A673 (cell line): ENCODE measurements around the gene SCG3. TPM values are rescaled to one million over a fixed set of nuclear protein-coding genes. Genes with fewer than 3 reads are reported as not detected.
"Not testable (repeated sequence)": the region's sequence is repeated elsewhere in the genome, so short reads cannot be mapped to it uniquely, and the experiment has no call there.

Source experiments
- BruUV-seq: library from RNA; stranded (reverse); fragments of 400-500 nt; replicated peaks from 2 replicates; lab custom pipeline; 2021; lab: Mats Ljungman, UMichigan
- CTCF ChIA-PET: fragments of 300-600 bp; sonication (Branson Sonifier 250); formaldehyde crosslinking; loops from one replicate; lab custom pipeline; 2022; ENCODE audit warnings: antibody characterized with exemption; lab: Charles Lee
- POLR2A ChIA-PET: fragments of 300-600 bp; sonication (Branson Sonifier 250); formaldehyde crosslinking; loops from one replicate; lab custom pipeline; 2022; ENCODE audit warnings: antibody characterized with exemption; ENCODE audit not compliant: low non-redundant PET; lab: Charles Lee
- DNase-seq: peaks from one replicate; pipeline ENCODE4 v3.0.0-alpha.2; 2015; ENCODE audit warnings: low spot score
- H3K27ac ChIP-seq: fragments of 200-600 bp; sonication (generic); 2 replicates; pipeline ENCODE4 v1.5.1; 2016; ENCODE audit warnings: mixed run types, low read depth, mild to moderate bottlenecking, mixed read lengths, antibody characterized with exemption, low read length; ENCODE audit not compliant: poor library complexity, severe bottlenecking
- H3K27me3 ChIP-seq: fragments of 200-600 bp; sonication (generic); replicated peaks from 2 replicates; pipeline ENCODE4 v1.6.1; 2017; ENCODE audit warnings: mixed run types, low read depth, mild to moderate bottlenecking, mixed read lengths, antibody characterized with exemption, low read length; ENCODE audit not compliant: insufficient read depth, poor library complexity
- H3K36me3 ChIP-seq: fragments of 200-600 bp; sonication (generic); 2 replicates; pipeline ENCODE4 v1.6.1; 2016; ENCODE audit warnings: mixed run types, mild to moderate bottlenecking, mixed read lengths, antibody characterized with exemption, low read length; ENCODE audit not compliant: insufficient read depth, poor library complexity, severe bottlenecking
- H3K4me1 ChIP-seq: fragments of 200-600 bp; sonication (generic); 2 replicates; pipeline ENCODE4 v1.6.1; 2017; ENCODE audit warnings: mixed run types, mild to moderate bottlenecking, mixed read lengths, antibody characterized with exemption, low read length; ENCODE audit not compliant: insufficient read depth, poor library complexity, severe bottlenecking
- H3K4me3 ChIP-seq: fragments of 200-600 bp; sonication (generic); 2 replicates; pipeline ENCODE4 v1.5.1; 2016; ENCODE audit warnings: low read depth, mixed run types, mild to moderate bottlenecking, mixed read lengths, low read length; ENCODE audit not compliant: poor library complexity, severe bottlenecking
- H3K9me3 ChIP-seq: fragments of 200-600 bp; sonication (generic); 2 replicates; pipeline ENCODE4 v1.6.1; 2016; ENCODE audit warnings: mixed run types, low read depth, mild to moderate bottlenecking, mixed read lengths, antibody characterized with exemption, low read length; ENCODE audit not compliant: poor library complexity, severe bottlenecking
- CTCF ChIP-seq: fragments of 300-800, 200-600 bp; sonication (generic); conservative IDR thresholded peaks from 2 replicates; pipeline ENCODE4 v1.5.1; 2017; ENCODE audit warnings: low read depth, mild to moderate bottlenecking, antibody characterized with exemption, low read length, moderate library complexity, mixed read lengths
- EZH2 ChIP-seq: fragments of 200-600 bp; sonication (generic); IDR thresholded peaks from 2 replicates; pipeline ENCODE4 v1.6.1; 2017; ENCODE audit warnings: borderline replicate concordance, low read depth, mild to moderate bottlenecking, mixed read lengths, antibody characterized with exemption, low read length; ENCODE audit not compliant: poor library complexity, severe bottlenecking
- intact Hi-C: fragments of 100-400 bp; cut with micrococcal nuclease; formaldehyde crosslinking; loops from one replicate; pipeline ENCODE4 v1.10.0; 2022; ENCODE audit not compliant: unreplicated experiment
- total RNA-seq: library from RNA; stranded (reverse); gene quantifications from 2 replicates; pipeline ENCODE4 v1.2.3, GENCODE V29; 2021

Gene SCG3
- total RNA-seq, 1 experiment from 2014 or later = 0.21 TPM

DNA sequence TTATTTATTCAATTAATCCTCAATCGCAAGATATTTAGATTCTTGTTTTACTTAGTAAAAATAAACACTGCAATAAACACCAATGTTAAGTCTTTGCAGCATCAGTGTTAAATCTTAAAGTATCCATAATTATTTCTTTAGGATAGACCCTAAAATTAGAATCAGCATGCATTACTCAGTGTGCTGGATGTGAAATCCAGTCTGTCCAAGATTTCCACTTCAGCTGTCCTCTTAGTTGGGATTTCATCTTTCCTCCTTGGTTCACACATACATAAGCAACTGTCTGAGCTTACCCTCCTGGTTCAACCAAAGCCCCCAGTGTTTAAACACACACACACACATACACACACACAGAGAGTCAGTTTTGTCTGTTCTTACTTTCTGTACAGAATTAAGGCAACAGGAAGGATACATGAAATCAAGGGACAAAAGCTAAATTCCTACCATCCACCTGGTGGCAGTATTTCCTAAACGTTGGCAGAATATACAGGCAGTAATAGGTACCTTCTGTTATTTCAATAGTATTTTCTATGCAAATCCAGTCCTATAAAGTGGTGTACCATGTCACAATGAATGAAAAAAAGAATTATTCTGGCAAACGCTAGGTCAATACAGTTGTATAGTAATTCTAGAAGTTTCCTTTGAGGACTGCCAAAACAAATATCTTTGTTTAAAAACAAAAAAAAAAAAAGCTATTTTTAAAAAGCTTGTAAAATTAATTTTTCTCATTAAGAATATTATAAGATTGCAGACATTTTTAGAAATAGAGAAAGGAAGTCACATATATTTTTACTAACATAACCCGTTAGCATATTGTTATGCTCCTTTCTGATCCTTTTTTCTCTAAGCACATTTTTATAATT lies 31.4 kb upstream of the SCG3 start:
- ChIA-PET CTCF (interaction anchor here (0.6 to 4.3 kb wide), 9 partner anchors 28 to 431 kb away, joined by 3 to 111 read pairs (median 4); partner anchors contain the start of gene DMXL2), POLR2A (interaction anchor here (0.6 kb wide), 1 partner anchor 88 kb away, joined by 4 read pairs; the partner anchor contains the start of gene LYSMD2)
- Histone ChIP-seq H3K27me3 (no peaks in the 10 kb centered on the region), H3K4me1 (no peaks in the 10 kb centered on the region), H3K4me3 (no peak overlapping the region), H3K36me3 (no peaks in the 10 kb centered on the region), H3K27ac (no peak overlapping the region), H3K9me3 (no peaks in the 10 kb centered on the region)
- TF ChIP-seq CTCF (peak; percentile 77), EZH2 (no peak)
- intact Hi-C loops = loop anchor here (1.0 to 10.0 kb wide), 2 partner anchors 126 to 255 kb away; no protein-coding TSS in a partner anchor
- peak; percentile 77 for DNase-seq
- BruUV-seq = no TSS peak

GRCh38 chr15:51652084-51652668 lies 29.1 kb upstream of the SCG3 start:
- Histone ChIP-seq H3K4me1 (no peaks in the 10 kb centered on the region), H3K4me3 (no peak overlapping the region), H3K27me3 (no peaks in the 10 kb centered on the region), H3K9me3 (no peaks in the 10 kb centered on the region), H3K36me3 (no peaks in the 10 kb centered on the region), H3K27ac (no peak overlapping the region)
- CTCF ChIA-PET = interaction anchor here (0.9 kb wide), 1 partner anchor 125 kb away, joined by 5 read pairs; no protein-coding TSS in a partner anchor
- no peak for DNase-seq
- POLR2A ChIA-PET = no interaction called here
- intact Hi-C loops = no loop called here
- BruUV-seq = no TSS peak
- TF ChIP-seq CTCF (no peak), EZH2 (no peak)

- H3K4me3 ChIP-seq, H3K4me1 ChIP-seq, H3K27me3 ChIP-seq, H3K36me3 ChIP-seq, POLR2A ChIA-PET, BruUV-seq, H3K27ac ChIP-seq, intact Hi-C loops, CTCF ChIA-PET, DNase-seq, H3K9me3 ChIP-seq: not testable (repeated sequence)
These were observed 25.8 kb upstream of the SCG3 start for GRCh38 chr15:51655401-51656057.
